Stimulated activated memory B cell treated with anti-CD40 and anti-IgM and Interleukin-4, amounts not matched to agents 10 μg/mL and 1 μg/mL and 100 μg/mL, for 72 hours (primary cell): Measurements from ENCODE around the gene LUC7L3.
"Not testable (repeated sequence)": the region's sequence is repeated elsewhere in the genome, so short reads cannot be mapped to it uniquely, and the experiment has no call there.

Experiments
- ATAC-seq: fragments of 150-1000 bp; cut with Tn5 transposase; 2 replicates; pipeline ENCODE4 v1.10.0; 2021
- H3K27ac Mint-ChIP-seq: one replicate; pipeline ENCODE4 v1.8.0; 2022; ENCODE audit warnings: mild to moderate bottlenecking, mixed read lengths
- H3K27me3 Mint-ChIP-seq: one replicate; pipeline ENCODE4 v1.8.0; 2022; ENCODE audit warnings: mixed read lengths
- H3K36me3 Mint-ChIP-seq: one replicate; pipeline ENCODE4 v1.8.0; 2022; ENCODE audit warnings: mixed read lengths
- H3K4me1 Mint-ChIP-seq: one replicate; pipeline ENCODE4 v1.8.0; 2022; ENCODE audit warnings: mixed read lengths
- H3K4me3 Mint-ChIP-seq: one replicate; pipeline ENCODE4 v1.8.0; 2022; ENCODE audit warnings: mild to moderate bottlenecking, moderate library complexity, mixed read lengths
- H3K9me3 Mint-ChIP-seq: one replicate; pipeline ENCODE4 v1.8.0; 2022; ENCODE audit warnings: mixed read lengths

Gene LUC7L3

DNA sequence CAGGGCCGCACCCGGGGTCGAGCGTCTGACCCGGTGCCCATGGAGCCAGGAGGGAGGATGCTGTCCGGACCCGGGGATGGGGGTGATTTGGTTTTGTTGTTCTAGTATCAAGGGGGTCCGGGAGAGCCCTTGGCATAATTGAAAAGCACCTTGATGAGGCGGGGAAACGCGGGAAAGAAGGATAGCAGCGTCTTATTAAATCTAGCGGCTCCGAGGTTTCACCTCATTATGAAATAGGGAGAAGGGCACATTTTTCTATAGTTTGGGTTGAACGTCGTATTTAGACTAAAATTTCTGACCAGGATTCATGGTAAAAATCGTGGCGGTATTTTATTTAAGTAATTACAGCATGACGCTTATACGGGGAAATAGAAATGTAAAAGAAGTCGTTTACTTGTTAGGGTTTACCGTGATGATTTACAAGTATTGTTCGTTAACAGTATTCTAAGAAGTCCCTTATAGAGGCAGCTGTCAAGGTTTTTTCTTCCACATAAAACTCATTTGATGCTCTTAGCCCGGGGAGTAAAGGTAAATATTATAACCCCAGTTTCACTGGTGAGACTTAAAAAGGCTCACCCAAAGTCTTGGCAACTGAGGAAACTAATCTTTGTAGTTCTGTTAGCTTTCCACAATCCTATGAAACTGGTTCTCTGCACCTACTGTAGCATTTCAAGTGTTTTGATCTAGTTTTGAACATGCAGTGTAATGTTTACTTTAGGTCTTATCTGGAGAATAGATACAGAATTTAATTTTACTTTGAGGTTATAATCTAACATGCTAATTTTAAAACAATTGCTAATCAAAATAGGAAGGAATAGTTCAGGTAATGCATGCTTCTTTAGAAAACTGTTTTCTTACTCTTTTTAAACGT, 756 bp downstream of the LUC7L3 start:
- Mint-ChIP-seq H3K4me1 (peaks cover 23% of the 10 kb centered on the region), H3K4me3 (peak overlapping the region; percentile 91), H3K27ac (peak overlapping the region; percentile 98), H3K36me3 (no peaks in the 10 kb centered on the region), H3K9me3 (no peaks in the 10 kb centered on the region), H3K27me3 (no peaks in the 10 kb centered on the region)
- no peak for ATAC-seq

DNA sequence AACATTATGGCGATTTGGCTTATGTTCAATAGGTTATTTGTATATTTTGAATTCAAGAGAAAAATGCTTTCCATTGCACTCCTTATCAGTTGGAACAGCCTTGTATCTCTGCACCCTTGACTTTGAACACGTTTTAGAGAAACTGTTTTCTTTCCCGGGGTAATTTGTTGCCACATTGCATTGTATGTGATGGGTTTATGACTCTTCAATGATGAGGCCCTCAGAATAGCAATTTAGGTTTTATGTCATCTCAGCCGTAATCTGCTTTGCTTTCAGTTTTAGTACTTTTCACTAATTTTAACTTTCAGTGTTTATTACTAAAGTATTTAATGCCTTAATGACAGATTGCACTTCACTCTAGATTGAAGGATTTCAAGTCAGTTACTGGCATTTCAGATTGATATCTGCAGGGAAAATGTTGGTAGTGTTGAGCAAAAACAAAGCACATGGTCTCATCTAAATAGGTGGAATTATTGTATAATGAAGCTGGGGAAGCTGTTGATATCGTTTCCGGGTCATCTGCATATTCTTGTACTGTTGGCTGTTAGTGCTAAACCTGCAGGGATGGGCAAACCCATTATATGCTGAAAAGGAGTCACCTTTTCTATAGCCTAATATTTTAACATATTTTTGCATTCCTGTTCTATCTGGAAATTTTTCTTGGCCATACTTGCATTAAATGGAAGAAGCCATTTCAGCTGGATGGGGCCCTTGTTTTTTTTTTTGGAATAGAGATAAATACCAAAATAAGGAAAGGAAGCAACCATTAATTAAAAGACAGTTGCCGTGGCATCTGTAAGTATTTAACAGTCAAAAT, 2.0 kb downstream of the LUC7L3 start:
- Mint-ChIP-seq H3K27ac (peak overlapping the region; percentile 98), H3K4me3 (peak overlapping the region; percentile 91), H3K4me1 (peaks cover 30% of the 10 kb centered on the region), H3K9me3 (no peaks in the 10 kb centered on the region), H3K36me3 (no peaks in the 10 kb centered on the region), H3K27me3 (no peaks in the 10 kb centered on the region)
- no peak for ATAC-seq

DNA sequence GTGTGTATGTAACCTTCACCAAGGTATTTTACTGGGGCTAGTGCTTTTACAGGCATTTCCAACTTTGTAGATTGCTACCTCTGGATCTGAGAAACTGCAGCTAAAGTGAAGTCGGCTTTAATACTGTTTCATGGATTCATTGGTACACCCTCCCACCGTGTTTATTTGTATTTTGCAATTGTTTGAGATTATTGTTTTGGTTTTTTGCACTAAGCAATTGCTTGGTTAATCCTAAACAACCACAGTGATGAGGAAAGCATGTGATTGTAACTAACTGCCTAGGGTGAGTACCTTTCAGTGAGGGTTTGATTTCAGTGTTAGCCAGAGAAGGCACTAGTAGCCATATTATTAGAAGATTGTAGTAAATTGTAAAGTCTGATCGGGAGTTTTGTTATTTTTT, 3.3 kb downstream of the LUC7L3 start:
- peaks cover 40% of the 10 kb centered on the region for H3K4me1 Mint-ChIP-seq
- H3K27ac Mint-ChIP-seq: no peak overlapping the region
- H3K4me3 Mint-ChIP-seq: peak overlapping the region; percentile 21
- H3K9me3 Mint-ChIP-seq: no peaks in the 10 kb centered on the region
- ATAC-seq: no peak
- H3K36me3 Mint-ChIP-seq: peaks cover 8% of the 10 kb centered on the region
- no peaks in the 10 kb centered on the region for H3K27me3 Mint-ChIP-seq

DNA sequence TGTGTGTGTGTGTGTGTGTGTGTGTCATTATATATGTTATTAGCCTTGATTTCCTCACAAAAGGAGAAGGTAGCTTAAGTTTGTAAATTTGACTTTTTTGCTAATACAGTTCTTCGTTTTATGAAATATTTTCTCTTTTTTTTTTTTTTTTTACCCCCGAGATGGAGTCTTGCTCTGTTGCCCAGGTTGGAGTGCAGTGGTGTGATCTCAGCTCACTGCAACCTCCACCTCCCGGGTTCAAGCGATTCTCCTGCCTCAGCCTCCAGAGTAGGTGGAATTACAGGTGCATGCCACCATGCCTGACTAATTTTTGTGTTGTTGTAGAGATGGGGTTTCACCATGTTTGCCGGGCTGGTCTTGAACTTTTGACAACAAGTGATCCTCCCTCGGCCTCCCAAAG, 5.2 kb downstream of the LUC7L3 start:
- not testable (repeated sequence) for H3K4me3 Mint-ChIP-seq, H3K36me3 Mint-ChIP-seq, H3K27me3 Mint-ChIP-seq, ATAC-seq, H3K9me3 Mint-ChIP-seq, H3K27ac Mint-ChIP-seq
- H3K4me1 Mint-ChIP-seq: peaks cover 56% of the 10 kb centered on the region

DNA sequence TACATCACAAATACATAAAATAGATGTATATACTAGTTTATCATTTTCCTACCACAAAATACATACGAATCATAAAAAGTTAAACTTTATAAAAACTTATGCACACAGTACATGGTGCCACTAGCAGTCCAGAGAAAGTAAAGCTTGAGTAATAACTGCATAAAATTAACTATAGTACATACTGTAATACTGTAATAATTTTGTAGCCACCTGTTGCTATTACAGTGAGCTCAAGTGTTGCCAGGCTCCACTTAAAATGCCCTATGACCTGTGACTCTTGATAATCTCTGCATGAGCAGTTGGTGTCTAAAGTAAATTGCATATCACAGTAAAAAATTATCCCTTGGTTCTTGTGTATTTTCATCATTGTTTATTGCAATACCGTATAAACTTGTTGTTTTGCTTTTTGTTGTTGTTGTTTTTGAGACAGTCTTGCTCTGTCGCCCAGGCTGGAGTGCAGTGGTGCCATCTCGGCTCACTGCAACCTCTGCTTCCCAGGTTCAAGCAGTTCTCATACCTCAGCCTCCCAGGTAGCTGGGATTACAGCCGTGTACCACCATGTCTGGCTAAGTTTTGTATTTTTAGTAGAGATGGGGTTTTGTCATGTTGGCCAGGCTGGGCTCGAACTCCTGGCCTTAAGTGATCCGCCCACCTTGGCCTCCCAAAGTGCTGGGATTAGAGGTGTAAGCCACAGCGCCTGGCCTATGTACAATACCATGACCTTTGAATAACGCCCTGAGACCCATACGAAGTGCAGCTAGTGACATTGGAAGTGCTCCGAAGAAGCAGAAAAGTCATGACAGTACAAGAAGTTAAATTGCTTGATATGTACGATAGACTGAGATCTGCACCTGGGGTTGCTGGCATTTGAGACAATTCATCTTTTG, 6.6 kb downstream of the LUC7L3 start:
- peaks cover 52% of the 10 kb centered on the region for H3K4me1 Mint-ChIP-seq
- H3K9me3 Mint-ChIP-seq: no peaks in the 10 kb centered on the region
- no peaks in the 10 kb centered on the region for H3K27me3 Mint-ChIP-seq
- peaks cover 8% of the 10 kb centered on the region for H3K36me3 Mint-ChIP-seq
- H3K27ac Mint-ChIP-seq: no peak overlapping the region
- H3K4me3 Mint-ChIP-seq: no peak overlapping the region
- no peak for ATAC-seq

DNA sequence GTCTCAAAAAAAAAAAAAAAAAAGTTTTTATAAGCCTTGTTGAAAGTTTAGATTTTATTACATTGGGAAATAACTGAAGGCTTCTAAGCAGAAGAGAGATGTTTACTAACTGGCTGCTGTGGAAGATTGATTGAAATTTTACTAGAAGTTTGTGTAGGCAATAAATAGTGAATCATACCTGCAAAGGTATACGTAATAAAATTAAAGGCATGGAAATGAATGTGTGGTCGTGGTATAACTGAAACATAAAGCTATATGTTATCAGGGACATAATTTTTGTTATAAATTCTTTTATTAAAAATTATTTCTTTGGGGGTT, 8.7 kb downstream of the LUC7L3 start:
- Mint-ChIP-seq H3K4me1 (peaks cover 56% of the 10 kb centered on the region), H3K27me3 (no peaks in the 10 kb centered on the region), H3K9me3 (no peaks in the 10 kb centered on the region), H3K4me3 (no peak overlapping the region), H3K36me3 (peaks cover 8% of the 10 kb centered on the region), H3K27ac (no peak overlapping the region)
- no peak for ATAC-seq

DNA sequence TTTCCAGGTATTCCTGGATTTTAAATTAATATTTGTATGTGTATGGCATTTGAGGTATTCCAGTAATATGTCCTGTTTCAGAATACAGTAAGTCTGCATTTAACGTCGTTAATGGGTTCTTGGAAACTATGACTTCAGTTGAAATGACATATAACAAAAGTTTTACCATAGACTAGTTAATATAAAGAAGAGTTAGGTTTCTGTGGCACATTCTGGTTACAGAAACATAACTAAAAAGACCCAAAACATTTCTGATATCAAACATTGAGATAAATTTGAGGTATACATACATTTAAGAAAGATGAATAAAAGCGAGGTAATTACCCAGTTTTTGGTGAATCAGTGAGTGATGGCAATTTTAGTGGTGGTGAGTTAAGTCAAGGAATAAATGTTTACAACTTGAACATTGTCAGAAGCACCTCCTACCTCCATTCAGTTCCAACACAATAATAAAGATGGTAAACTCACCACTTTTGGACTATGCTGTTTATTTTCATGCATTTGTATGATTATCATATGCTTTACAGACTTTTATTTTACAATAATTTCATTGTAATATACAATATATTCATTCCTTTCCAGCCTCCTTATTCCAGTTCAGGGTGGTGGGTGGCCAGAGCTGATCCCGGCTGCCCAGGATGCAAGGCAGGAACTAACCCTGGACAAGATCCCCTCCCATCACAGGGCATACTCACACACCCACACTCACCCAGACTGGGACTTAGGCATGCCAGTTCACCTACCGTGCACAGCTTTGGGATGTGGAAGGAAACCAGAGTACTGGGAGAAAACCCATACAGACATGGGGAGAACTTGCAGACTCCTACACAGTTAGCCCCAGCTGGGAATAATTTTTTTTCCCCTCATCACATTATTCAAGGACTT, 9.7 kb downstream of the LUC7L3 start:
- no peaks in the 10 kb centered on the region for H3K27me3 Mint-ChIP-seq
- H3K9me3 Mint-ChIP-seq: no peaks in the 10 kb centered on the region
- peaks cover 8% of the 10 kb centered on the region for H3K36me3 Mint-ChIP-seq
- H3K4me1 Mint-ChIP-seq: peaks cover 56% of the 10 kb centered on the region
- no peak overlapping the region for H3K4me3 Mint-ChIP-seq
- ATAC-seq: no peak
- H3K27ac Mint-ChIP-seq: no peak overlapping the region

DNA sequence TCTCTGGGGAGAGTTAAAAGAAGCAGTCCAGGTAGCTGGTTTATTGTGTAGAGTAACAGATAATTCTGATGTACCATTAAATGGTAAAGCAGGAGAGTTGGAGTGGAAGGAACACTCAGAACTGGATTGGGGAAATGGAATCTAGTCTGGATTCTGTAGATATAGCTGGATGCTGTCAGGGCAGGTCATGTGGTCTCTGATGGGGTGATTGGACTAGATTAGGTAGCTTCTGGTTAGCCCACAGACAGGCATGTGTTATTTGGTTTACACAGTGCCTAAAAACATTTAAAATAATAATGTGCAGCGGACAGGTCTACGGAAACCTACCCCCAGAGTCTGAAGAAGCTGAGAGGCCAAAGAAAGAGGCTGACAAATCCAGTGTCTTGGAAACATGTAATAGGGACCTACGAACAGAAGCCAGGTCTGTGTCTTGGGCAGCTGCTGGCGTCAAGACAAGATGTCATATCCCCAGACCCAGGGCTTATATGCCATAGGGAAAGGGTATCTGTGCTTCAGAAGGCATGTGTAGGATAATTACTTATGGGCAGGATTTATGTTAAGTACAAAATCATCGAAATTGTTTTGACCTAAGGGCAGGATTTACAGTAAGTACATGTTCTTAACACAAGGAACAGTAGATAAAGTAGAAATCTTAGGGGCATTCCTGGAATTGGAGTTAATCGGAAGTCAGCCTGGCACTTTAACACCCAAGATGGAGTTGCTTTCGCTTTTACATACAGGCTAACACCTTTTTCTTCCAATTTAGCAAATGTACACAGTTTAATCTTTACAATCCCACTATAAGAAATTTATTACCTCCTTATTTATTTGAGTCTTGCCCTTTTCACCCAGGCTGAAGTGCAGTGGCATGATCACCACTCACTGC, 12.4 kb downstream of the LUC7L3 start:
- Mint-ChIP-seq H3K27ac (no peak overlapping the region), H3K27me3 (no peaks in the 10 kb centered on the region), H3K4me3 (no peak overlapping the region), H3K9me3 (no peaks in the 10 kb centered on the region), H3K4me1 (peaks cover 61% of the 10 kb centered on the region), H3K36me3 (peaks cover 8% of the 10 kb centered on the region)
- no peak for ATAC-seq

DNA sequence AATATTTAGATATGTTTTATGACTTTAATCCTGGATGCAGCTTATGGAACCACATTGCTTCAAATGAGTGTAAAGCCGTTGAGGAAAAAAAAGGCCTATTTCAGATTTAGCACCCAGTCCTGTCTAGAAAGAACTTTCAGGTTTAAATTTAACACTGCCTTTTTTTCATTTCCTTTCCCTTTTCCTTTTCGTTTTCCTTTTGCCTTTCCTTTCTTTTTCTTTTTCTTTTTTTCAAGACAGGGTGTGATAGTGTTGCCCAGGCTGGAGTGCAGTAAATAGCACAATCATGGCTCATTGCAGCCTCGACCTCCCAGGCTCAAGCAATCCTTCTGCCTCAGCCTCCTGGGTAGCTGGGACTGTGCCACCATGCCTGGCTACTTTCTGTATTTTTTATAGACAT, 15.9 kb downstream of the LUC7L3 start:
- Mint-ChIP-seq H3K4me1 (peaks cover 58% of the 10 kb centered on the region), H3K9me3 (no peaks in the 10 kb centered on the region), H3K36me3 (peaks cover 32% of the 10 kb centered on the region), H3K4me3 (no peak overlapping the region), H3K27me3 (no peaks in the 10 kb centered on the region), H3K27ac (no peak overlapping the region)
- ATAC-seq: no peak

DNA sequence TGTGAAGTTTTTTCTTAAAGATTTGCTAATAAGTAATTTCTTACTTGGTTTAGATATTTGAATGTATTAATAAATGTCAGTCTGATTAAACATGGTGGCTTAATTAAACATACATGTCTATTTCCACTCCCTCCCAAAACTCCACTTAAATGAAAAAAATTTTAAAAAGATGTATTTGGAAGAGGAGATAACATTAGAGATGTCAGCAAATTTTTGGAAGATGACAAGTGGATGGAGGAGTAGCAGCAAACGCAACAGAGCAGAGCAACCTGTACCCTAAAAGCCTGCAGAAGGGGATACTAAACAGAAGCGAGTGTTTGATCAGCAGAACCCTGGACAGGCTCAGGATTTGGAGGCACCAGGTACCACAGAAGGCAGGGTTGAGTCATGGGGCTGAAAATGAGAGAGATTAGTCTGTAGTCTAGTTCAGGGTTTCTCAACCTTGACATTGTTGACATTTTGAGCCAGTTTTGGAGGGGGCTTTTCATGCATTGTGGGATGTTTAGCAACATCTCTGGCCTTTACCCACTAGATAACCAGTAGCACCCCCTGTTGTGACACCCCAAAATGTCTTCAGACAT, 17.8 kb downstream of the LUC7L3 start:
- no peaks in the 10 kb centered on the region for H3K9me3 Mint-ChIP-seq
- peak; percentile 63 for ATAC-seq
- H3K4me1 Mint-ChIP-seq: peaks cover 43% of the 10 kb centered on the region
- H3K4me3 Mint-ChIP-seq: no peak overlapping the region
- peak overlapping the region; percentile 7 for H3K27ac Mint-ChIP-seq
- no peaks in the 10 kb centered on the region for H3K27me3 Mint-ChIP-seq
- H3K36me3 Mint-ChIP-seq: peaks cover 50% of the 10 kb centered on the region

DNA sequence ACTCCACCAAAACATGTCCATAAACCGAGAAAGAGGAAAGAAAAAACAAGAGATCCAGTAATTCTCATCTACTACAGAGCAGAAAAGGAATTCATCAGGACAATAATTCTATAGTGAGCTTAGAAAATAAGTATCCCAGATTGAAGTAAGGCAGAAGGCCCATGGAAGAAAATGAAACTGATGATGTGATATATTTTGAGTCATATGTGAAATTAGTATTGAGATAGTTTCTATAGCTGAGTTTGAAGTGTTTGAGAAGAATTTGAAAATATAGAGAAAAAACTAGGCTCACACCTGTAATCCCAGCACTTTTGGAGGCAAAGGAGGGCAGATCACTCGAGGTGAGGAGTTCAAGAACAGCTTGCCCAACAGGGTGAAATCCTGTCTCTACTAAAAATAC, 19.7 kb downstream of the LUC7L3 start:
- Mint-ChIP-seq H3K4me1 (peaks cover 35% of the 10 kb centered on the region), H3K4me3 (no peak overlapping the region), H3K27ac (no peak overlapping the region), H3K9me3 (no peaks in the 10 kb centered on the region), H3K27me3 (no peaks in the 10 kb centered on the region), H3K36me3 (peaks cover 61% of the 10 kb centered on the region)
- no peak for ATAC-seq

DNA sequence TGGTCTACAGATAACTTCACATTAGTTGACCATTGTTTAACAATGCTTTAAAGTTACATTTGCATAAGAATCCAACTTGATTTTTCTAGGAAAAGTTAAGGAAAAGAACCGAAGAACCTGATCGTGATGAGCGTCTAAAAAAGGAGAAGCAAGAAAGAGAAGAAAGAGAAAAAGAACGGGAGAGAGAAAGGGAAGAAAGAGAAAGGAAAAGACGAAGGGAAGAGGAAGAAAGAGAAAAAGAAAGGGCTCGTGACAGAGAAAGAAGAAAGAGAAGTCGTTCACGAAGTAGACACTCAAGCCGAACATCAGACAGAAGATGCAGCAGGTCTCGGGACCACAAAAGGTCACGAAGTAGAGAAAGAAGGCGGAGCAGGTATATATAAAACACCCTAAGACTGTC, 26.2 kb downstream of the LUC7L3 start:
- no peak for ATAC-seq
- H3K36me3 Mint-ChIP-seq: peaks cover 61% of the 10 kb centered on the region
- no peaks in the 10 kb centered on the region for H3K9me3 Mint-ChIP-seq
- H3K4me1 Mint-ChIP-seq: no peaks in the 10 kb centered on the region
- H3K27ac Mint-ChIP-seq: no peak overlapping the region
- no peak overlapping the region for H3K4me3 Mint-ChIP-seq
- H3K27me3 Mint-ChIP-seq: no peaks in the 10 kb centered on the region

DNA sequence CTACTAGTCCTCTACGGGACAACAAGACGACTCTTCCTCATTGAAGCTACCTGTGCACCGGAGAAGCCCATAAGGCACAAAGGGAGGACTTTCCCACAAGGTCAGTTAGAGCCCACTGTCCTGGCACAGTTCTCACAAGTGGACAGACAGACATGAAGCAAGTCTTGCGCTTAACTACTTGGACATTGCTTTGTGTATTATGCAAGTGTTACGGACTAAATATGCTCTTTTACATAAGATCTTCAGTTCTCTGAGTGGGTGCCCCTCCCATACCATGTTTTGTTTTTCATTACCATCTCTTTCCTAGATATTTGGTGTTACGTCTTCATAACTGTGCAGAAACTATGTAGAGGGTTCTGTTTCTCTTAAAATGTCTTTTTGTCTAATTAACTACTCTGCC, 29.8 kb downstream of the LUC7L3 start:
- Mint-ChIP-seq H3K27me3 (no peaks in the 10 kb centered on the region), H3K36me3 (peaks cover 48% of the 10 kb centered on the region), H3K27ac (no peak overlapping the region), H3K9me3 (no peaks in the 10 kb centered on the region), H3K4me3 (no peak overlapping the region), H3K4me1 (no peaks in the 10 kb centered on the region)
- ATAC-seq: no peak
